K562 (cell line): ENCODE results near the gene C17orf114.

ENCODE experiments used
- ATAC-seq: fragments of 200-7000 bp; cut with Tn5 transposase; 3 replicates; pipeline ENCODE4 v1.9.1; 2020; ENCODE audit warnings: moderate library complexity
- BruUV-seq: library from RNA; stranded (reverse); fragments of 400-500 nt; replicated peaks from 2 replicates; lab custom pipeline; 2021; lab: Mats Ljungman, UMichigan
- CTCF ChIA-PET: fragments of 300-600 bp; formaldehyde crosslinking; extraction: SDS; loops from one replicate; lab custom pipeline; 2021; ENCODE audit warnings: low intra/inter-chr PET ratio; lab: Yijun Ruan, JAX
- POLR2A ChIA-PET: fragments of 300-600, 350-650 bp; sonication (Branson Sonifier 250); formaldehyde crosslinking; extraction: SDS; loops from one replicate; lab custom pipeline; 2021; ENCODE audit warnings: antibody characterized with exemption, inconsistent platforms; lab: Yijun Ruan, JAX
- DNase-seq, 4 experiments: peaks; one replicate each; pipeline versions ENCODE4 v3.0.0 to v3.0.0-alpha.2; 2011 to 2018; ENCODE audit warnings: low spot score in 3 of 4, mixed read lengths in 3 of 4; ENCODE audit errors: extremely low read depth in 1 of 4
- FAIRE-seq: peaks from 2 replicates; lab custom pipeline; 2011; peaks lifted over from hg19 to GRCh38; lab: Jason Lieb, UNC
- H2AFZ ChIP-seq: 2 replicates; pipeline ENCODE4 v1.6.0; 2011; ENCODE audit warnings: low read depth, low read length, control low read depth, inconsistent platforms
- H3K27ac ChIP-seq: fragments of 200-600 bp; 3 replicates; pipeline ENCODE4 v1.8.0; 2011; ENCODE audit warnings: low read depth, mild to moderate bottlenecking, control low read depth, inconsistent platforms, low read length, moderate library complexity, mixed read lengths; ENCODE audit errors: extremely low read depth
- H3K27me3 ChIP-seq, 2 experiments: fragments of 300-600 bp in 1 of 2; 2 replicates in 1 of 2; 3 replicates in 1 of 2; pipeline versions ENCODE4 v1.6.0 to v1.8.0; 2011; ENCODE audit warnings: inconsistent platforms in 2 of 2, low read length in 2 of 2, mild to moderate bottlenecking in 1 of 2, mixed read lengths in 1 of 2, moderate library complexity in 1 of 2; ENCODE audit not compliant: control insufficient read depth in 2 of 2, insufficient read depth in 2 of 2
- H3K36me3 ChIP-seq: fragments of 300-600 bp; 3 replicates; pipeline ENCODE4 v1.8.0; 2011; ENCODE audit warnings: mild to moderate bottlenecking, low read length, inconsistent platforms; ENCODE audit not compliant: control insufficient read depth, insufficient read depth
- H3K4me1 ChIP-seq, 2 experiments: fragments of 200-600 bp in 1 of 2; replicated peaks in 1 of 2; 2 replicates in 1 of 2; 3 replicates in 1 of 2; pipeline versions ENCODE4 v1.5.1 to v1.8.0; 2011; ENCODE audit warnings: inconsistent platforms in 2 of 2, low read length in 2 of 2, mild to moderate bottlenecking in 1 of 2, mixed read lengths in 1 of 2, moderate library complexity in 1 of 2; ENCODE audit not compliant: control insufficient read depth in 2 of 2, insufficient read depth in 2 of 2
- H3K4me2 ChIP-seq: 2 replicates; pipeline ENCODE4 v1.6.1; 2011; ENCODE audit warnings: low read length, control low read depth, inconsistent platforms, mixed read lengths; ENCODE audit not compliant: insufficient read depth
- H3K4me3 ChIP-seq: fragments of 200-600 bp; sonication (generic), shearing (Covaris generic); 2 replicates; pipeline ENCODE4 v1.5.1; 2016; ENCODE audit warnings: control low read depth, inconsistent platforms
- H3K79me2 ChIP-seq: fragments of 200-600 bp; 3 replicates; pipeline ENCODE4 v1.8.0; 2011; ENCODE audit warnings: low read length, inconsistent platforms; ENCODE audit not compliant: control insufficient read depth, insufficient read depth
- H3K9ac ChIP-seq, 2 experiments: 2 replicates each; pipeline versions ENCODE4 v1.6.0 to v1.6.1; 2011; ENCODE audit warnings: low read depth in 2 of 2, low read length in 2 of 2, control low read depth in 1 of 2, inconsistent platforms in 1 of 2, mild to moderate bottlenecking in 1 of 2, mixed read lengths in 1 of 2; ENCODE audit not compliant: insufficient read depth in 1 of 2
- H3K9me1 ChIP-seq: one replicate; pipeline ENCODE4 v1.6.0; 2011; ENCODE audit warnings: inconsistent platforms, mild to moderate bottlenecking, low read length, moderate library complexity; ENCODE audit not compliant: control insufficient read depth, insufficient read depth
- H3K9me3 ChIP-seq: replicated peaks from 2 replicates; pipeline ENCODE4 v1.5.1; 2011; ENCODE audit warnings: low read depth, low read length, inconsistent platforms; ENCODE audit not compliant: control insufficient read depth, insufficient read depth
- H4K20me1 ChIP-seq: replicated peaks from 2 replicates; pipeline ENCODE4 v1.6.1; 2011; ENCODE audit warnings: low read length, inconsistent platforms, mixed read lengths; ENCODE audit not compliant: control insufficient read depth, insufficient read depth
- ARID2 ChIP-seq: fragments of 450-650 bp; IDR thresholded peaks from 2 replicates; pipeline ENCODE4 v1.6.1; 2017; ENCODE audit warnings: antibody characterized with exemption, mild to moderate bottlenecking
- CREBBP ChIP-seq: IDR thresholded peaks from one replicate; pipeline ENCODE4 v1.6.1; 2012; ENCODE audit warnings: low read depth, mild to moderate bottlenecking, control low read depth, inconsistent platforms, low read length
- CTCFL ChIP-seq: IDR thresholded peaks from 2 replicates; pipeline ENCODE4 v1.6.1; 2011; ENCODE audit warnings: borderline replicate concordance, low read depth, mild to moderate bottlenecking, moderate library complexity, low read length; ENCODE audit not compliant: insufficient read depth, poor library complexity, severe bottlenecking
- FOXK1 ChIP-seq: sonication (generic); formaldehyde crosslinking; IDR thresholded peaks from 2 replicates; pipeline ENCODE4 v1.8.0; 2022; ENCODE audit warnings: missing genetic modification reagents, mild to moderate bottlenecking, borderline replicate concordance
- HMBOX1 ChIP-seq: sonication (generic); IDR thresholded peaks from 2 replicates; pipeline ENCODE4 v1.6.1; 2016
- MBD2 ChIP-seq: sonication (generic); IDR thresholded peaks from 2 replicates; pipeline ENCODE4 v1.6.1; 2016; ENCODE audit warnings: low read depth, borderline replicate concordance
- POLR2A ChIP-seq: fragments of 450-650 bp; conservative IDR thresholded peaks from 2 replicates; pipeline ENCODE4 v1.6.1; 2016
- RBM25 ChIP-seq: fragments of 200-400 bp; formaldehyde crosslinking; IDR thresholded peaks from 2 replicates; pipeline ENCODE4 v1.6.1; 2018; ENCODE audit warnings: low read length, low read depth, moderate library complexity; ENCODE audit not compliant: severe bottlenecking
- TFAM ChIP-seq: fragments of 250-450 bp; sonication (Bioruptor Pico); conservative IDR thresholded peaks from 2 replicates; pipeline ENCODE4 v1.5.0; 2021; ENCODE audit warnings: mild to moderate bottlenecking, moderate library complexity
- THAP12 ChIP-seq: fragments of 250-450 bp; sonication (Bioruptor Pico); IDR thresholded peaks from 2 replicates; pipeline ENCODE4 v1.9.0; 2021; ENCODE audit warnings: mild to moderate bottlenecking, inconsistent platforms
- ZBTB11 ChIP-seq, 3 experiments: fragments of 200-800 bp in 1 of 3; fragments of 250-450 bp in 1 of 3; fragments of 450-650 bp in 1 of 3; sonication (Bioruptor Pico) in 1 of 3; sonication (Bioruptor generic) in 1 of 3; formaldehyde crosslinking in 1 of 3; IDR thresholded peaks; 2 replicates each; pipeline versions ENCODE4 v1.6.1 to v1.8.0; 2016 to 2022; ENCODE audit warnings: mild to moderate bottlenecking in 2 of 3, missing genetic modification characterization in 2 of 3, missing compliant biosample characterization in 1 of 3, moderate library complexity in 1 of 3
- ZBTB7A ChIP-seq: IDR thresholded peaks from 2 replicates; pipeline ENCODE4 v1.6.1; 2011; ENCODE audit warnings: low read depth, mild to moderate bottlenecking, low read length, moderate library complexity, borderline replicate concordance; ENCODE audit not compliant: control insufficient read depth
- ZNF184 ChIP-seq: sonication (generic); formaldehyde crosslinking; IDR thresholded peaks from 2 replicates; pipeline ENCODE4 v1.5.0; 2020; ENCODE audit warnings: missing genetic modification reagents
- ZNF586 ChIP-seq: fragments of 450-650 bp; formaldehyde crosslinking; conservative IDR thresholded peaks from 2 replicates; pipeline ENCODE4 v1.4.0; 2020; ENCODE audit warnings: mild to moderate bottlenecking, moderate library complexity
- WGBS: fragments of 100-300 bp; shearing (Covaris generic); methylation state at CpG from one replicate; pipeline ENCODE4 v1.1.6; 2016; ENCODE audit warnings: low coverage, mixed read lengths; ENCODE audit not compliant: insufficient coverage; ENCODE audit errors: missing lambda C conversion rate; 5-methylcytosine and 5-hydroxymethylcytosine counted together
- in situ Hi-C: fragments of 300-500 bp; cut with MboI; formaldehyde crosslinking; loops from 4 replicates; pipeline ENCODE4 v1.15.0; 2018; ENCODE audit warnings: inconsistent platforms, mixed read lengths
- intact Hi-C: fragments of 100-400 bp; cut with micrococcal nuclease; formaldehyde crosslinking; loops from 2 replicates; pipeline ENCODE4 v1.14.2; 2022

Gene C17orf114

GRCh38 chr17:4795168-4795567 is 7.0 kb downstream of the C17orf114 start:
- H3K79me2 ChIP-seq = peaks cover 15% of the 10 kb centered on the region
- CTCF ChIA-PET = no interaction called here
- H3K36me3 ChIP-seq = peaks cover 19% of the 10 kb centered on the region; the same call in 2 of the 3 replicates
- H3K9me1 ChIP-seq = no peaks in the 10 kb centered on the region
- no peak for FAIRE-seq
- TF ChIP-seq ARID2 (no peak), ZBTB11 (CRISPR knock-in tag; IDR thresholded peaks at IDR 0.05) (no peak), HMBOX1 (no peak), ZNF586 (no peak), FOXK1 (CRISPR knock-in tag) (no peak), MBD2 (no peak), CREBBP (no peak), THAP12 (no peak), ZBTB7A (no peak), POLR2A (no peak), CTCFL (no peak), RBM25 (peak; percentile 9), ZNF184 (CRISPR knock-in tag) (peak; percentile 61; the same call in 1 of the 2 replicates), TFAM (no peak)
- no peak for ATAC-seq
- no peaks in the 10 kb centered on the region for H3K9me3 ChIP-seq
- H3K9ac ChIP-seq = no peak overlapping the region
- H3K27me3 ChIP-seq = no peaks in the 10 kb centered on the region
- no TSS peak for BruUV-seq
- no peak for DNase-seq
- H3K27ac ChIP-seq = no peak overlapping the region
- H3K4me2 ChIP-seq = no peak overlapping the region
- H3K4me3 ChIP-seq = no peak overlapping the region
- no peaks in the 10 kb centered on the region for H4K20me1 ChIP-seq
- WGBS = 100% methylated on average over 1 of the region's 1 CpG
- intact Hi-C loops (loop anchor here (1.0 kb wide), 1 partner anchor 43 kb away; no protein-coding TSS in a partner anchor), in situ Hi-C loops (no loop called here)
- H3K4me1 ChIP-seq = peaks cover 0 to 8% of the 10 kb centered on the region in 2 experiments; a peak in 2 of 5 replicates
- H2AFZ ChIP-seq = peak overlapping the region; percentile 87; the same call in 1 of the 2 replicates
- POLR2A ChIA-PET = no interaction called here
